NCI-H82 treated with DMSO at 0.1 percent for 48 hours (cell line): ENCODE results near the gene FCER1G.
"Not testable (repeated sequence)": the region's sequence is repeated elsewhere in the genome, so short reads cannot be mapped to it uniquely, and the experiment has no call there.

Experiments used
- DNase-seq: peaks from one replicate; lab custom pipeline; 2025; ENCODE audit not compliant: unreplicated experiment; lab: John Stamatoyannopoulos, UW

The FCER1G gene

GRCh38 chr1:161228032-161228431, 12.9 kb downstream of the FCER1G start:
- DNase-seq: no peak

- DNase-seq: no peak
These were observed 14.8 kb downstream of the FCER1G start for GRCh38 chr1:161229896-161230295.

GRCh38 chr1:161230762-161231161, 15.7 kb downstream of the FCER1G start:
- no peak for DNase-seq

- no peak for DNase-seq
These were observed 18.0 kb downstream of the FCER1G start for GRCh38 chr1:161233102-161233501.

- no peak for DNase-seq
These were observed 21.1 kb downstream of the FCER1G start for GRCh38 chr1:161235957-161236775.

GRCh38 chr1:161238039-161238473, 23.0 kb downstream of the FCER1G start, which contains the start of gene NR1I3:
NR1I3 (minus strand) TSS chr1:161238203; CDS start chr1:161236565, 1,638 bp downstream.
- no peak for DNase-seq

- DNase-seq: no peak
These were observed 26.6 kb downstream of the FCER1G start for GRCh38 chr1:161241682-161242081.

GRCh38 chr1:161242313-161242712, 27.2 kb downstream of the FCER1G start:
- DNase-seq: no peak

- no peak for DNase-seq
These were observed 29.8 kb downstream of the FCER1G start for GRCh38 chr1:161244888-161245287.

GRCh38 chr1:161250100-161250499, 35.0 kb downstream of the FCER1G start:
- not testable (repeated sequence) for DNase-seq

- DNase-seq: no peak
These were observed 35.7 kb downstream of the FCER1G start for GRCh38 chr1:161250829-161251228.

GRCh38 chr1:161251579-161251978, 36.5 kb downstream of the FCER1G start:
- DNase-seq: no peak

- not testable (repeated sequence) for DNase-seq
These were observed 40.2 kb downstream of the FCER1G start for GRCh38 chr1:161255302-161255701.

- not testable (repeated sequence) for DNase-seq
These were observed 40.9 kb downstream of the FCER1G start for GRCh38 chr1:161255955-161256520.

GRCh38 chr1:161257109-161257508, 42.0 kb downstream of the FCER1G start:
- not testable (repeated sequence) for DNase-seq

- peak; percentile 83 for DNase-seq
These were observed 43.6 kb downstream of the FCER1G start, which contains the start of gene PCP4L1 for GRCh38 chr1:161258439-161259344. PCP4L1 (plus strand) TSS chr1:161258745; CDS start chr1:161258975, 230 bp downstream.

GRCh38 chr1:161259345-161259702, 44.2 kb downstream of the FCER1G start:
- DNase-seq: no peak

- DNase-seq: no peak
These were observed 44.7 kb downstream of the FCER1G start for GRCh38 chr1:161259765-161260164.

GRCh38 chr1:161260376-161261260, 45.5 kb downstream of the FCER1G start:
- peak; percentile 35 for DNase-seq
